ENCODE results near the gene SNRPA.

The SNRPA gene

GRCh38 chr19:40705950-40706619 is 44.9 kb upstream of the SNRPA start:
- TF ChIP-seq CTCF (IDR thresholded peaks at IDR 0.05; ENCODE audit: low read depth, low read length, missing control alignments) = no peak
- no peak overlapping the region for H3K4me3 ChIP-seq (ENCODE audit: low read depth, low read length)
- DNase-seq (ENCODE audit: low read depth) = no peak

- no peak overlapping the region for H3K4me3 ChIP-seq (ENCODE audit: low read depth, low read length)
- TF ChIP-seq CTCF (IDR thresholded peaks at IDR 0.05; ENCODE audit: low read depth, low read length, missing control alignments) = no peak
- DNase-seq (ENCODE audit: low read depth) = no peak
Measured at GRCh38 chr19:40707615-40708014, 43.4 kb upstream of the SNRPA start.

GRCh38 chr19:40709817-40710216 is 41.2 kb upstream of the SNRPA start:
- TF ChIP-seq CTCF (IDR thresholded peaks at IDR 0.05; ENCODE audit: low read depth, low read length, missing control alignments) = no peak
- no peak overlapping the region for H3K4me3 ChIP-seq (ENCODE audit: low read depth, low read length)
- no peak for DNase-seq (ENCODE audit: low read depth)

- no peak overlapping the region for H3K4me3 ChIP-seq (ENCODE audit: low read depth, low read length)
- DNase-seq (ENCODE audit: low read depth) = no peak
- no peak for TF ChIP-seq CTCF (IDR thresholded peaks at IDR 0.05; ENCODE audit: low read depth, low read length, missing control alignments)
Measured at GRCh38 chr19:40713939-40714338, 37.1 kb upstream of the SNRPA start.

GRCh38 chr19:40714441-40715299 is 36.3 kb upstream of the SNRPA start:
- H3K4me3 ChIP-seq (ENCODE audit: low read depth, low read length) = peak overlapping the region; percentile 83
- peak; percentile 64 for DNase-seq (ENCODE audit: low read depth)
- no peak for TF ChIP-seq CTCF (IDR thresholded peaks at IDR 0.05; ENCODE audit: low read depth, low read length, missing control alignments)

- TF ChIP-seq CTCF (IDR thresholded peaks at IDR 0.05; ENCODE audit: low read depth, low read length, missing control alignments) = no peak
- H3K4me3 ChIP-seq (ENCODE audit: low read depth, low read length) = peak overlapping the region; percentile 83
- peak; percentile 43 for DNase-seq (ENCODE audit: low read depth)
Measured at GRCh38 chr19:40716031-40716481, 34.9 kb upstream of the SNRPA start.

All from GM12864 (cell line).